H1 (cell line): ENCODE results near the gene NOD2. TPM values are rescaled to one million over a fixed set of nuclear protein-coding genes. Genes with fewer than 3 reads are reported as not detected.

ENCODE experiments used
- CTCF ChIA-PET: fragments of 300-600 bp; sonication (Branson Sonifier 250); formaldehyde crosslinking; loops from one replicate; lab custom pipeline; 2021; ENCODE audit not compliant: partially characterized antibody; lab: Charles Lee
- POLR2A ChIA-PET: fragments of 300-600 bp; sonication (Branson Sonifier 250); formaldehyde crosslinking; loops from one replicate; lab custom pipeline; 2021; ENCODE audit warnings: inconsistent platforms; ENCODE audit not compliant: partially characterized antibody; lab: Charles Lee
- DNase-seq, 2 experiments: peaks; one replicate each; pipeline versions ENCODE4 v3.0.0 to v3.0.0-alpha.2; 2010 to 2022; ENCODE audit warnings: low spot score in 2 of 2, low read depth in 1 of 2, mixed read lengths in 1 of 2
- FAIRE-seq: peaks from 2 replicates; lab custom pipeline; 2011; peaks lifted over from hg19 to GRCh38; lab: Jason Lieb, UNC
- H2AFZ ChIP-seq: 2 replicates; pipeline ENCODE4 v1.8.1; 2012; ENCODE audit warnings: low read length, inconsistent platforms
- H2AK5ac ChIP-seq: 2 replicates; pipeline ENCODE4 v1.6.1; 2013; ENCODE audit warnings: low read depth, low read length
- H2BK120ac ChIP-seq: replicated peaks from 2 replicates; pipeline ENCODE3; 2013; ENCODE audit warnings: low read depth, low read length, inconsistent platforms
- H2BK12ac ChIP-seq: 2 replicates; pipeline ENCODE4 v1.6.1; 2013; ENCODE audit warnings: low read depth, low read length
- H2BK15ac ChIP-seq: 2 replicates; pipeline ENCODE4 v1.6.1; 2013; ENCODE audit warnings: low read length
- H2BK20ac ChIP-seq: 2 replicates; pipeline ENCODE4 v1.6.1; 2013; ENCODE audit warnings: low read length
- H2BK5ac ChIP-seq: 2 replicates; pipeline ENCODE4 v1.6.1; 2013; ENCODE audit warnings: low read depth, low read length
- H3K14ac ChIP-seq: 2 replicates; pipeline ENCODE4 v1.6.1; 2013; ENCODE audit warnings: inconsistent platforms; ENCODE audit not compliant: insufficient read length
- H3K18ac ChIP-seq: 2 replicates; pipeline ENCODE4 v1.6.1; 2013; ENCODE audit warnings: low read length; ENCODE audit errors: extremely low read depth
- H3K23ac ChIP-seq: 2 replicates; pipeline ENCODE4 v1.6.1; 2013; ENCODE audit warnings: inconsistent platforms; ENCODE audit not compliant: insufficient read length
- H3K23me2 ChIP-seq: 2 replicates; pipeline ENCODE4 v1.6.1; 2013; ENCODE audit warnings: low read depth, low read length
- H3K27ac ChIP-seq: 2 replicates; pipeline ENCODE4 v1.6.1; 2011; ENCODE audit warnings: low read depth, low read length, inconsistent platforms
- H3K27me3 ChIP-seq, 4 experiments: replicated peaks in 1 of 4; 1 replicate in 1 of 4; 2 replicates in 3 of 4; pipeline versions ENCODE4 v1.6.1 to v1.8.1; 2011 to 2013; ENCODE audit warnings: low read length in 3 of 4, mild to moderate bottlenecking in 3 of 4, inconsistent platforms in 2 of 4, mixed read lengths in 2 of 4, moderate library complexity in 1 of 4; ENCODE audit not compliant: control insufficient read depth in 3 of 4, insufficient read depth in 3 of 4; ENCODE audit errors: extremely low read depth in 1 of 4
- H3K36me3 ChIP-seq, 4 experiments: 2 replicates each; pipeline versions ENCODE4 v1.6.1 to v1.8.1; 2011 to 2013; ENCODE audit warnings: mild to moderate bottlenecking in 4 of 4, low read length in 3 of 4, moderate library complexity in 2 of 4, control low read depth in 1 of 4, inconsistent platforms in 1 of 4; ENCODE audit not compliant: insufficient read depth in 4 of 4, control insufficient read depth in 2 of 4
- H3K4ac ChIP-seq: replicated peaks from 2 replicates; pipeline ENCODE3; 2013; ENCODE audit warnings: low read length, low read depth, mixed read lengths, inconsistent platforms; ENCODE audit not compliant: insufficient read length
- H3K4me1 ChIP-seq, 4 experiments: replicated peaks in 1 of 4; 1 replicate in 1 of 4; 2 replicates in 3 of 4; pipeline versions ENCODE4 v1.6.1 to v1.8.1; 2011 to 2013; ENCODE audit warnings: low read length in 3 of 4, inconsistent platforms in 2 of 4, mixed read lengths in 1 of 4; ENCODE audit not compliant: insufficient read depth in 4 of 4, control insufficient read depth in 3 of 4
- H3K4me2 ChIP-seq, 2 experiments: 2 replicates each; pipeline versions ENCODE4 v1.6.1 to v1.8.1; 2011 to 2013; ENCODE audit warnings: low read depth in 2 of 2, low read length in 2 of 2, control low read depth in 1 of 2, inconsistent platforms in 1 of 2, mild to moderate bottlenecking in 1 of 2; ENCODE audit not compliant: insufficient read depth in 1 of 2
- H3K4me3 ChIP-seq, 4 experiments: fragments of 200-600, 300-600 bp in 1 of 4; sonication (generic), shearing (Covaris generic), sonication (Bioruptor Twin) in 1 of 4; 2 replicates each; pipeline versions ENCODE4 v1.5.1 to v1.8.1; 2011 to 2016; ENCODE audit warnings: low read length in 4 of 4, low read depth in 3 of 4, control low read depth in 2 of 4, inconsistent platforms in 2 of 4, mild to moderate bottlenecking in 2 of 4, mixed read lengths in 1 of 4, moderate library complexity in 1 of 4; ENCODE audit not compliant: insufficient read depth in 2 of 4; ENCODE audit errors: extremely low read depth in 1 of 4
- H3K56ac ChIP-seq: replicated peaks from 2 replicates; pipeline ENCODE3; 2013; ENCODE audit warnings: low read depth, mild to moderate bottlenecking, mixed read lengths, low read length, inconsistent platforms; ENCODE audit not compliant: insufficient read length
- H3K79me1 ChIP-seq: 2 replicates; pipeline ENCODE4 v1.6.1; 2013; ENCODE audit warnings: low read depth, low read length, control low read depth
- H3K79me2 ChIP-seq, 2 experiments: 2 replicates each; pipeline versions ENCODE4 v1.6.1 to v1.8.1; 2012 to 2013; ENCODE audit warnings: low read length in 2 of 2, mild to moderate bottlenecking in 2 of 2, inconsistent platforms in 1 of 2; ENCODE audit not compliant: insufficient read depth in 2 of 2, control insufficient read depth in 1 of 2
- H3K9ac ChIP-seq, 4 experiments: replicated peaks in 1 of 4; 1 replicate in 1 of 4; 2 replicates in 3 of 4; pipeline versions ENCODE4 v1.6.1 to v1.8.1; 2011 to 2013; ENCODE audit warnings: low read depth in 3 of 4, low read length in 3 of 4, control low read depth in 2 of 4, mild to moderate bottlenecking in 2 of 4, moderate library complexity in 2 of 4, inconsistent platforms in 1 of 4; ENCODE audit errors: extremely low read depth in 1 of 4
- H3K9me3 ChIP-seq, 2 experiments: 2 replicates each; pipeline versions ENCODE4 v1.6.1 to v1.8.1; 2012 to 2013; ENCODE audit warnings: mild to moderate bottlenecking in 2 of 2, moderate library complexity in 2 of 2, control low read depth in 1 of 2, inconsistent platforms in 1 of 2, low read depth in 1 of 2, low read length in 1 of 2, mixed read lengths in 1 of 2; ENCODE audit not compliant: insufficient read depth in 2 of 2
- H4K20me1 ChIP-seq, 2 experiments: replicated peaks in 1 of 2; 2 replicates each; pipeline versions ENCODE3 to v1.8.1; 2011 to 2013; ENCODE audit warnings: inconsistent platforms in 2 of 2, low read length in 2 of 2, mild to moderate bottlenecking in 1 of 2; ENCODE audit not compliant: insufficient read depth in 2 of 2, control insufficient read depth in 1 of 2
- H4K5ac ChIP-seq: 2 replicates; pipeline ENCODE4 v1.6.1; 2013; ENCODE audit warnings: low read length, low read depth, mixed read lengths, inconsistent platforms; ENCODE audit not compliant: insufficient read length
- H4K8ac ChIP-seq: 2 replicates; pipeline ENCODE4 v1.8.0; 2013; ENCODE audit warnings: mild to moderate bottlenecking, moderate library complexity, low read length, inconsistent platforms; ENCODE audit not compliant: insufficient read depth; ENCODE audit errors: extremely low read depth
- H4K91ac ChIP-seq: replicated peaks from 2 replicates; pipeline ENCODE3; 2013; ENCODE audit warnings: low read length, mixed read lengths, inconsistent platforms; ENCODE audit not compliant: insufficient read length
- BACH1 ChIP-seq: IDR thresholded peaks from 2 replicates; pipeline ENCODE4 v1.6.1; 2012; ENCODE audit warnings: low read length, improper control_type of control experiment
- CBX8 ChIP-seq: fragments of 300-800, 300-1000 bp; sonication (generic); IDR thresholded peaks from 2 replicates; pipeline ENCODE4 v1.7.1; 2016; ENCODE audit warnings: low read depth, low read length, borderline replicate concordance
- CEBPB ChIP-seq: IDR thresholded peaks from 2 replicates; pipeline ENCODE4 v1.6.1; 2012; ENCODE audit warnings: low read depth, low read length
- CHD2 ChIP-seq: IDR thresholded peaks from 2 replicates; pipeline ENCODE4 v1.6.1; 2012; ENCODE audit warnings: low read length, improper control_type of control experiment
- JUND ChIP-seq: IDR thresholded peaks from 2 replicates; pipeline ENCODE4 v1.6.1; 2011; ENCODE audit warnings: mild to moderate bottlenecking, improper control_type of control experiment, low read length
- POLR2A ChIP-seq, 2 experiments: IDR thresholded peaks; 1 replicate in 1 of 2; 2 replicates in 1 of 2; pipeline ENCODE4 v1.6.1; 2011; ENCODE audit warnings: low read depth in 2 of 2, low read length in 2 of 2, mild to moderate bottlenecking in 2 of 2; ENCODE audit errors: control extremely low read depth in 1 of 2
- POLR2AphosphoS5 ChIP-seq: IDR thresholded peaks from 2 replicates; pipeline ENCODE4 v1.6.1; 2011; ENCODE audit warnings: low read depth, low read length
- SIRT6 ChIP-seq: IDR thresholded peaks from one replicate; pipeline ENCODE4 v1.7.1; 2012; ENCODE audit warnings: low read length, inconsistent platforms
- WGBS, 2 experiments: shearing (Covaris generic) in 1 of 2; methylation state at CpG; one replicate each; pipeline versions ENCODE4 v1.1.6 to v1.1.7; 2013 to 2015; ENCODE audit warnings: low lambda C conversion rate in 2 of 2, mixed read lengths in 2 of 2, inconsistent platforms in 1 of 2, low coverage in 1 of 2, missing lambda C conversion rate in 1 of 2; ENCODE audit not compliant: insufficient replicate concordance in 2 of 2, insufficient coverage in 1 of 2, insufficient read length in 1 of 2; ENCODE audit errors: extremely low coverage in 1 of 2, missing lambda C conversion rate in 1 of 2; 5-methylcytosine and 5-hydroxymethylcytosine counted together
- polyA plus RNA-seq, 7 experiments: library from polyadenylated mRNA; depleted of rRNA in 3 of 7; stranded (reverse) in 5 of 7; unstranded in 2 of 7; fragments of >200 nt in 5 of 7; fragments of 200-250 nt in 2 of 7; gene quantifications; 1 replicate in 5 of 7; 2 replicates in 1 of 7; 4 replicates in 1 of 7; pipeline versions ENCODE4 v1.2.1 to v1.2.3, GENCODE V29; 2011 to 2013; ENCODE audit warnings: missing spikeins in 2 of 7, mixed read lengths in 2 of 7
- total RNA-seq: library from RNA; stranded (reverse); fragmentation: NEBNext Ultra II Directional; extraction: Animal tissue kit (Norgen Biotek cat#: 25700); gene quantifications from 2 replicates; pipeline ENCODE4 v1.2.1, GENCODE V29; 2021

The NOD2 gene
- total and polyA plus RNA-seq, 2 of the 8 experiments (the other 6 are each of a cell fraction or from before 2014, with no cell fraction given): 0.37 to 0.42 TPM

DNA sequence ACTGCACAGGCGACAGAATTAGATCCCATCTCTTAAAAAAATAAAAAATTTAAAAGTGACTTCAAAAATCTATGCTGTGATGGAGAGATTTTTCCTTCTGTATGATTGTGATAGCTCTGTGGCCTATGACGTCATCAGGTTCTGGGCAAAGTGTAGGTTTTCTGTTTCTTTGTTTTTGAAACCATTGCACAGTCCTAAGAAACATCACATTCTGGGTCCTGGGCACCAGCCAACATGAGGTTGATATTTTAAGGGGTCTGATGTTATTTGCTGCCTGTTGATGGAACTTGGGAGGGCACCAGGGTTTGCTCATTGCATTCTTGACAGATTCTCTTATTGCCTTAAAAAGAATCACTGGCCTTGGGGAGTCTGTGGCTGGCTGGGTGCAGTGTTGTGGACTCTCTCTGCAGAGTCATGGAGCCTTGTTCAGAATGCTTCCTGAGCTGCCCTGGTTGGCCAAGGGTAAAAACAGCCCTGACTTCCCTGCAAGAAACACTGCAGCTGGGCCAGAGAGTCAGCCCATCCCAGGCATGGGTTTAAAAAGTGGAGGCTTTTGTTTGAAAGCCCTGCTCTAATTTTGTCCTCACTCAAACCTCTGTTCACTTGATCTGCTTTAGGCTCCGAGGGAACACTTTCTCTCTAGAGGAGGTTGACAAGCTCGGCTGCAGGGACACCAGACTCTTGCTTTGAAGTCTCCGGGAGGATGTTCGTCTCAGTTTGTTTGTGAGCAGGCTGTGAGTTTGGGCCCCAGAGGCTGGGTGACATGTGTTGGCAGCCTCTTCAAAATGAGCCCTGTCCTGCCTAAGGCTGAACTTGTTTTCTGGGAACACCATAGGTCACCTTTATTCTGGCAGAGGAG lies 38.0 kb downstream of the NOD2 start:
- Histone ChIP-seq H4K91ac (no peak overlapping the region), H4K20me1 (no peaks in the 10 kb centered on the region), H3K36me3 (no peaks in the 10 kb centered on the region), H3K27me3 (no peaks in the 10 kb centered on the region; a peak in 1 of 7 replicates), H2BK5ac (no peak overlapping the region), H2BK15ac (no peak overlapping the region), H3K4me1 (no peaks in the 10 kb centered on the region), H3K18ac (no peak overlapping the region), H4K5ac (no peak overlapping the region), H3K9me3 (no peaks in the 10 kb centered on the region), H3K4me3 (no peak overlapping the region), H3K23me2 (no peaks in the 10 kb centered on the region), H2AK5ac (no peak overlapping the region), H2BK12ac (no peak overlapping the region), H3K27ac (no peak overlapping the region), H2AFZ (no peak overlapping the region), H3K79me2 (no peaks in the 10 kb centered on the region), H3K9ac (no peak overlapping the region), H3K56ac (no peak overlapping the region), H2BK20ac (no peak overlapping the region), H2BK120ac (no peak overlapping the region), H4K8ac (no peak overlapping the region), H3K14ac (no peak overlapping the region), H3K23ac (no peak overlapping the region), H3K4me2 (no peak overlapping the region), H3K79me1 (no peaks in the 10 kb centered on the region), H3K4ac (no peak overlapping the region)
- ChIA-PET CTCF (interaction anchor here (1.2 to 3.5 kb wide), 3 partner anchors 12 to 66 kb away, joined by 4 to 17 read pairs (median 5); no protein-coding TSS in a partner anchor), POLR2A (interaction anchor here (1.7 kb wide), 1 partner anchor 13 kb away, joined by 4 read pairs; no protein-coding TSS in a partner anchor)
- FAIRE-seq: no peak
- no peak for TF ChIP-seq CEBPB
- TF ChIP-seq JUND: no peak
- no peak for TF ChIP-seq POLR2A (IDR thresholded peaks at IDR 0.05; ENCODE audit: control extremely low read depth in 1 of 2, low read depth in 2 of 2, low read length in 2 of 2)
- no peak for TF ChIP-seq CHD2
- TF ChIP-seq BACH1: no peak
- no peak for TF ChIP-seq CBX8
- TF ChIP-seq POLR2AphosphoS5: no peak
- no peak for TF ChIP-seq SIRT6
- 84% methylated on average over 6 of the region's 6 CpGs; no CpG with 5 or more reads in 1 of the 2 experiments for WGBS, 2 experiments
- no peak for DNase-seq
